SK-N-MC (cell line): ENCODE measurements around the gene PPP2R2B.

Experiments
- EZH2 ChIP-seq: fragments of 200-600 bp; sonication (generic); IDR thresholded peaks from one replicate; pipeline ENCODE4 v1.6.1; 2017; ENCODE audit warnings: antibody characterized with exemption
- POLR2AphosphoS5 ChIP-seq: IDR thresholded peaks from 2 replicates; pipeline ENCODE4 v1.6.1; 2012; ENCODE audit warnings: mild to moderate bottlenecking, low read depth, low read length, borderline replicate concordance

DNA sequence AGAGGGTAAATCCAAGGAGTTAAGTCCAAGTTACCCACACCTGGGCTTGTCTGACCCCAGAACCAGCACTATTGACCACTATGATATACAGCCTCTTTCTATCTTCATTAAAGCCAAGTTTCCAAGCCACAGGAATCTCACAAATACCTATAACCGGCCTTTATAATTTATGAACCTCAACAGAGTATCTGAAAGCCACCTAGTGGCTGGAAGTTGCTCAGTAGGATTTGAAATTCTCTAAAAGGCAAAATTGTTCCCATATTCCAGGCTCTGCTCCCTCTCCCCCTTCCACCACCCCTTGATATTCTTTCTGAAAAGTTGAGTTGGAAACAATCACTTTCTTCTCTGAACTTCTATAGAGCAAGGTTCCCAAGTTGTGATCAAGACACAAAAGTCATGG is 256.2 kb downstream of the PPP2R2B start:
- TF ChIP-seq POLR2AphosphoS5 (no peak), EZH2 (no peak)
